Measurements from ENCODE around the gene PLB1. TPM values are rescaled to one million over a fixed set of nuclear protein-coding genes. Genes with fewer than 3 reads are reported as not detected.
A peak's percentile ranks its signal among the peaks of the same experiment; 100 is the strongest.

The PLB1 gene
- total and polyA plus RNA-seq, 8 donors, result 0.45 to 18.8 (median 3.4) TPM

DNA sequence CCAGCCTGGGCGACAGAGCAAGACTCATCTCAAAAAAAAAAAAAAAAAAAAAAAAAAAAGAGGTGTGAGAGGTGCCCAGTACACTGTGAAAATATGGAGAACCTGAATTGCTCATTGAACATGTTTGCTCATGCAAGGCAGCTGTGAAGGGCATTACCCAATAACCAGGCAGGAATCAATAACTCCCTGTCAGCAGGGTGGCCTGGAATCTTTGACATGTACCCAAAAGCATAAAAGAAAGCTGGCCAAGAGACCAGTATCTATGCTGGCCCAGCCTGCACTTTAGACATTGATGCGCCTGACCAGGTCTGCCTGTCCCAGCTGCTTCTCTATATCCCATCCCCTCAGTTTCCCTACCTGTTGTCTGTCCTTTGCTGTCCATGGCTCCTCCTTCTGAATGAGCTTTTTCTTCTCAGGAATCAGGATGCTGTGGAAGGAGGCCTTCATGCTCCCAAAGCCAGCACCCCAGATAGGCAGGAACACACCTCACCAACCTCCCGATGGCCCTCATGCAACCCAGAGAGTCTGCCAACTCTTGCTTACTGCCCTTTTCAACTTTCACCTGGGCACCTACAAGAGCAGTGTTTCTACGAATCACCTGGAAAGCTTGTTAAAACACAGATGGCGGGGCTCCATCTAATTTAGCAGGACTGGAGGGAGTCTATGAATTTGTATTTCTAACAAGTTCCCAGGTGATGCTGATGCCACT lies 172.4 kb downstream of the PLB1 start:
- intact Hi-C loops (cut with DNase I; ENCODE audit: low total_unique reads), result no loop called here
- no peak for DNase-seq
- H3K36me3 ChIP-seq, result no peaks in the 10 kb centered on the region
- no peak overlapping the region for H3K4me3 ChIP-seq
- H3K27me3 ChIP-seq, result no peaks in the 10 kb centered on the region
- peaks cover 0 to 3% (median 1%) of the 10 kb centered on the region in 4 donors for H3K9me3 ChIP-seq
- H3K27ac ChIP-seq, result no peak overlapping the region
- TF ChIP-seq EP300 (IDR thresholded peaks at IDR 0.05), result no peak
- TF ChIP-seq POLR2A (IDR thresholded peaks at IDR 0.05), result no peak
- no peak for TF ChIP-seq POLR2AphosphoS5 (IDR thresholded peaks at IDR 0.05)
- TF ChIP-seq CTCF (IDR thresholded peaks at IDR 0.05), result no peak
- WGBS, 5 donors, result 90 to 98% (median 93%) methylated on average over 5 of the region's 5 CpGs
- H3K4me1 ChIP-seq, result peaks cover 16 to 38% (median 25%) of the 10 kb centered on the region in 4 donors

- H3K27ac ChIP-seq, result no peak overlapping the region
- H3K36me3 ChIP-seq, result no peaks in the 10 kb centered on the region
- no peaks in the 10 kb centered on the region for H3K27me3 ChIP-seq
- H3K4me1 ChIP-seq, result peaks cover 13 to 34% (median 24%) of the 10 kb centered on the region in 4 donors
- no peak for DNase-seq
- peaks cover 0 to 6% (median 3%) of the 10 kb centered on the region in 4 donors for H3K9me3 ChIP-seq
- 92 to 100% (median 98%) methylated on average over 2 of the region's 2 CpGs for WGBS, 5 donors
- TF ChIP-seq EP300 (IDR thresholded peaks at IDR 0.05) (no peak), CTCF (IDR thresholded peaks at IDR 0.05) (no peak), POLR2AphosphoS5 (IDR thresholded peaks at IDR 0.05) (no peak), POLR2A (IDR thresholded peaks at IDR 0.05) (no peak)
- intact Hi-C loops (cut with DNase I; ENCODE audit: low total_unique reads), result no loop called here
- H3K4me3 ChIP-seq, result no peak overlapping the region
These were observed 173.0 kb downstream of the PLB1 start for GRCh38 chr2:28668880-28669279.

- H3K4me1 ChIP-seq, result peaks cover 14 to 29% (median 22%) of the 10 kb centered on the region in 4 donors
- H3K9me3 ChIP-seq, result peaks cover 0 to 6% (median 3%) of the 10 kb centered on the region in 4 donors
- intact Hi-C loops (cut with DNase I; ENCODE audit: low total_unique reads), result no loop called here
- 68 to 84% (median 79%) methylated on average over 2 of the region's 2 CpGs for WGBS, 5 donors
- no peaks in the 10 kb centered on the region for H3K27me3 ChIP-seq
- no peak for TF ChIP-seq POLR2A (IDR thresholded peaks at IDR 0.05)
- no peak for TF ChIP-seq EP300 (IDR thresholded peaks at IDR 0.05)
- TF ChIP-seq CTCF (IDR thresholded peaks at IDR 0.05), result no peak
- no peak for TF ChIP-seq POLR2AphosphoS5 (IDR thresholded peaks at IDR 0.05)
- no peak overlapping the region for H3K4me3 ChIP-seq
- H3K36me3 ChIP-seq, result no peaks in the 10 kb centered on the region
- no peak for DNase-seq
- H3K27ac ChIP-seq, result no peak overlapping the region
These were observed 175.0 kb downstream of the PLB1 start for GRCh38 chr2:28670856-28671255.

DNA sequence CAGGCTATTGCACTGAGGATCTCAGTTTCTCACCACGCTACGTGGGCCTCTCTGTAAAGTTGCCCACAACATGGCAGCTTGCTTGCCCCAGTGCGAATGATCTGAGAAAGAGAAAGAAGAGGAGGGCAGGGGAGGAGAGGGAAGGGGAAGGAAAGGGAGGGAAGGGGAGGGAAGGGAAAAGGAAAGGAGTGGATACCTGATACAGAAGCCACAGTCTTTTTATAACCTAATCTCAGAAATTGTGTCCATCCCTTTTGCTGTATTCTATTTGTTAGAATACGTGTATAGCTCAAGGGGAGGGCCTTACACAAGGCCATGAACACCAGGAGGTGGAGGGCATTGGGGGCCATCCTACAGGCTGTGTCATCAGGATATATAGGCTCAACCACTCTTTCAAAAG lies 177.5 kb downstream of the PLB1 start:
- Histone ChIP-seq H3K27me3 (no peaks in the 10 kb centered on the region), H3K9me3 (peaks cover 0 to 6% (median 3%) of the 10 kb centered on the region in 4 donors), H3K4me1 (peaks cover 14 to 35% (median 20%) of the 10 kb centered on the region in 4 donors), H3K27ac (peak overlapping the region; percentile 47 to 72 (median 64)), H3K4me3 (no peak overlapping the region), H3K36me3 (no peaks in the 10 kb centered on the region)
- 97 to 99% (median 98%) methylated on average over 4 of the region's 4 CpGs for WGBS, 5 donors
- intact Hi-C loops (cut with DNase I; ENCODE audit: low total_unique reads), result no loop called here
- no peak for TF ChIP-seq POLR2AphosphoS5 (IDR thresholded peaks at IDR 0.05)
- no peak for TF ChIP-seq POLR2A (IDR thresholded peaks at IDR 0.05)
- no peak for TF ChIP-seq EP300 (IDR thresholded peaks at IDR 0.05)
- TF ChIP-seq CTCF (IDR thresholded peaks at IDR 0.05), result no peak
- no peak for DNase-seq

Measured in stomach (tissue), 9 donors.